Mesodermal cell (in vitro differentiated cells): ENCODE measurements around the gene CCL4.

Source experiments
- H3K27ac ChIP-seq: 2 replicates; pipeline ENCODE4 v1.7.0; 2013; ENCODE audit warnings: mild to moderate bottlenecking, low read depth, low read length, moderate library complexity; ENCODE audit not compliant: severe bottlenecking
- H3K36me3 ChIP-seq: 2 replicates; pipeline ENCODE4 v1.7.1; 2013; ENCODE audit warnings: mild to moderate bottlenecking, low read length, moderate library complexity; ENCODE audit not compliant: control insufficient read depth, insufficient read depth
- H3K4me1 ChIP-seq: one replicate; pipeline ENCODE4 v1.7.1; 2013; ENCODE audit warnings: mild to moderate bottlenecking, low read length; ENCODE audit not compliant: insufficient read depth, control insufficient read depth, poor library complexity, severe bottlenecking
- H3K4me3 ChIP-seq: 2 replicates; pipeline ENCODE4 v1.7.0; 2013; ENCODE audit warnings: low read length, control low read depth, mild to moderate bottlenecking; ENCODE audit not compliant: insufficient read depth, poor library complexity, severe bottlenecking; ENCODE audit errors: extremely low read depth
- H3K9me3 ChIP-seq: 2 replicates; pipeline ENCODE4 v1.7.1; 2013; ENCODE audit warnings: mild to moderate bottlenecking, low read length, moderate library complexity; ENCODE audit not compliant: control insufficient read depth
- WGBS, 2 experiments: methylation state at CpG; one replicate each; pipeline ENCODE4 v1.1.5; 2013; ENCODE audit warnings: missing lambda C conversion rate in 2 of 2; ENCODE audit not compliant: insufficient coverage in 2 of 2; 5-methylcytosine and 5-hydroxymethylcytosine counted together

Gene CCL4

DNA sequence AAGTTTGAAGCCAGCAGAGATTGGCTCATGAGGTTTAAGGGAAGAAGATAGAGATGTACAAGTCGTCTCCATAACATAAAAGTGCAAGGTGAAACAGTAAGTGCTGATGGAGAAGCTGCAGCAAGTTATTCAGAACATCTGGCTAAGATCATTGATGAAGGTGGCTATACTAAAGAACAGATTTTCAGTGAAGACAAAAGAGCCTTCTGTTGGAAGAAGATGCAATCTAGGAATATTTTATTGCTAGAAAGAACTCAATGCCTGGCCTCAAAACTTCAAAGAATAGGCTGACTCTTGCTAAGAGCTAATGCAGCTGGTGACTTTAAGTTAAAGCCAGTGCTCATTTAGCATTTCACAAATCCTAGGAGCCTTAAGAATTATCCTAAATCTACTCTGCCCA lies 26.0 kb downstream of the CCL4 start:
- H3K4me3 ChIP-seq: no peak overlapping the region
- no peaks in the 10 kb centered on the region for H3K36me3 ChIP-seq
- no peaks in the 10 kb centered on the region for H3K4me1 ChIP-seq
- WGBS, 2 experiments: 69 to 71% methylated on average over 1 of the region's 1 CpG
- no peak overlapping the region for H3K27ac ChIP-seq
- peaks cover 10% of the 10 kb centered on the region for H3K9me3 ChIP-seq

DNA sequence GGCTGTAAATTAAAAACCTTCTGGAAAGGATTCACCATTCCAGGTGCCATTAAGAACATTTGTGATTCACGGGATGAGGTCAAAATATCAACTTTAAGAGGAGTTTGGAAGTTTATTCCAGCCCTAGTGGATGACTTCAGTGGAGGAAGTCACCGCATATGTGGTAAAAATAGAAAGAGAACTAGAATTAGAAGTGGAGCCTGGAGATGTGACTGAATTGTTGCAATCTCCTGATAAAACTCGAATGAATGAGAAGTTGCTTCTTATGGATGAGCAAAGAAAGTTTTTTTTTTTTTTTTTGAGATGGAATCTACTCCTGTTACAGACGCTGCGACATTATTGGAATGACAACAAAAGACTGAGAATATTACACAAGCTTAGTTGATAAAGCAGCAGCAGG lies 26.7 kb downstream of the CCL4 start:
- no peak overlapping the region for H3K4me3 ChIP-seq
- WGBS, 2 experiments: 79 to 88% methylated on average over 3 of the region's 5 CpGs
- no peak overlapping the region for H3K27ac ChIP-seq
- H3K9me3 ChIP-seq: peaks cover 7% of the 10 kb centered on the region
- H3K4me1 ChIP-seq: no peaks in the 10 kb centered on the region
- no peaks in the 10 kb centered on the region for H3K36me3 ChIP-seq

DNA sequence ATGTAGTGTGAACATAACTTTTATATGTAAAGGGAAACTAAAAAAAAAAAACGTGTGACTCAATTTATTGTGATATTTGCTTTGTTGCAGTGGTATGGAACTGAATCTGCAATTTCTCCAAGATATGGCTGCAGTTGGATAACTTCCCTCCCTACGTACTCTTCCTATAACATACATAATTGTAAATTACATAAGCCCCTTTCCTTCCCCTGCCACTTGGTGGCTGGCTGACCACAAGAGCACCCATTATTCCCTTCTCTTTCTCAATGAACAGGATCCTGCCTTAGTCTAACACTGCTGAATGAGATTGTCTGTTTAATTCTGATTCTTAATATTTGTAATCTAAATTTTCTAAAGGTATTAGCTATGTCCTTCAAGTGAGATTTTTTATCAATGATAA lies 27.8 kb downstream of the CCL4 start:
- no CpG with 5 or more reads among the region's 2 CpGs for WGBS, 2 experiments

DNA sequence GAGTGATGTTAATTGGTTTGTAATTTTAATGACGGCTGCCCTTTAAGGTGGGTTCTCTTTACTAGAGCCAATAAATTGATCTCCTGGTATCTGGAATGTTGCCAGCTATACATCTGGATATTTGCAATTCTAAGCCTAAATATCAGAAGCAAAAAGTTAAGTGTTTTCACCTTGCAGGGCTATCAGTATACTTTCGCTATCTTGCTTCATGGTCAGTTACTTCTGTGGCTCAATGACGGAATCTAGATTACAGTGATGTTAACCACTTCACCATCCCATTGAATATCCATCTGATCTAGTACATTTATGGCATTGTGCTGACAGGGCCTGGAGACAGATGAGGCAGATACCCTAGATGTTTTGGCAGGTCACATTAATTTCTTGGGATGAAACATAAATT lies 28.3 kb downstream of the CCL4 start:
- no peaks in the 10 kb centered on the region for H3K9me3 ChIP-seq
- no peak overlapping the region for H3K27ac ChIP-seq
- 84 to 88% methylated on average over 2 to 3 of the region's 3 CpGs for WGBS, 2 experiments
- no peak overlapping the region for H3K4me3 ChIP-seq
- no peaks in the 10 kb centered on the region for H3K36me3 ChIP-seq
- H3K4me1 ChIP-seq: no peaks in the 10 kb centered on the region

More for the DNA sequence above, 27.8 kb downstream of the CCL4 start:
- Histone ChIP-seq H3K4me1 (no peaks in the 10 kb centered on the region), H3K4me3 (no peak overlapping the region), H3K9me3 (no peaks in the 10 kb centered on the region), H3K36me3 (no peaks in the 10 kb centered on the region), H3K27ac (no peak overlapping the region)

DNA sequence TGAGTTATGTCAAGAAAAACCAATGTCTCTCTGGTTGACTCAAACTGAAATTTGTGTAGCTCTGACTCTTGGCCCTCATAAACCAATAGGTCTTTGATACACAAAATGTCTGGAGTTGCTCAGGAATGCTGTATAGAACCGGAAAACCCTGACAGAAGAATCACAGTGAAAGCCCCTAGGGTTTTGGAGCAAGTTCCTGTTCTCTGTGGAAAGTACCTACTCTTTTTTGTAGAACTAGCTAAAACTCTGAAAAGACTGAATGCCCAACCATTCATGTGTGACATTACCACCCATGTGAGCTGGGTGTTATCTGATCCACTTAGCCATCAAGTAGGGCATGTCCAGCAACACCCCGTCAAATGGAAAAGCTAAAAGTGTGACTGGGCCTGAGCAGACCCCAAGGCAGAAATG lies 28.8 kb downstream of the CCL4 start:
- WGBS, 2 experiments: 83 to 90% methylated on average over 1 of the region's 2 CpGs
- H3K4me1 ChIP-seq: no peaks in the 10 kb centered on the region
- no peaks in the 10 kb centered on the region for H3K36me3 ChIP-seq
- no peak overlapping the region for H3K4me3 ChIP-seq
- no peaks in the 10 kb centered on the region for H3K9me3 ChIP-seq
- H3K27ac ChIP-seq: no peak overlapping the region

DNA sequence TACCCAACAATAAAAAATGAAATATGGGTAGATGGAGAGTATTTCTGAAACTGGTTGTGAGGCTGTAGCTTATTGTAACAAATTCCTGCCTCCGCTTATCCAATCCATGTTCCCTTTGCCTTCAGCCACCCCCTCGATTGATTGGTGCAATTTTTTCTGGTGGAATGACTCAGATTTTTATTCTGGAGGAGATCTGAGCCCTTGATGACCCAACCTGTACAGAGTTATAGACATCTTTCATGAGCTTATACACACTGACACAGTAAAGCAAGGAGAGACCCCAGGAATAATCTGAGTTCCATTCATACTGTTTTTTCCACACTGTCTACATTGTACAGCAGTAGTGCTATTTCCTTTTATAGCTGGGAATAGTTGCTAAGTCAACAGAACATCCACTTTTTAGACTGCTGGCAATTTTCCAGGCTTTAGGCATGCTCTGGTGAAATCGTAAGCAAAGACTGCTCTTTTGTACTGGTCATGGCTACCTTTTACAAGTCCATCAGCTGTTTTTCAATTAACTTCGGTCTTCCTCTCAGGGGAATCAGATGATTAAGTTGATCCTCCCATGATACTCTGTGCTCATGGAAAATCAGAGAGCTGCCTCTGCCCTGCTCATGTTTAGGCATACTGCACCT lies 30.1 kb downstream of the CCL4 start:
- Histone ChIP-seq H3K9me3 (no peaks in the 10 kb centered on the region), H3K36me3 (no peaks in the 10 kb centered on the region), H3K27ac (no peak overlapping the region), H3K4me3 (no peak overlapping the region), H3K4me1 (no peaks in the 10 kb centered on the region)
- 90 to 96% methylated on average over 2 of the region's 4 CpGs for WGBS, 2 experiments

DNA sequence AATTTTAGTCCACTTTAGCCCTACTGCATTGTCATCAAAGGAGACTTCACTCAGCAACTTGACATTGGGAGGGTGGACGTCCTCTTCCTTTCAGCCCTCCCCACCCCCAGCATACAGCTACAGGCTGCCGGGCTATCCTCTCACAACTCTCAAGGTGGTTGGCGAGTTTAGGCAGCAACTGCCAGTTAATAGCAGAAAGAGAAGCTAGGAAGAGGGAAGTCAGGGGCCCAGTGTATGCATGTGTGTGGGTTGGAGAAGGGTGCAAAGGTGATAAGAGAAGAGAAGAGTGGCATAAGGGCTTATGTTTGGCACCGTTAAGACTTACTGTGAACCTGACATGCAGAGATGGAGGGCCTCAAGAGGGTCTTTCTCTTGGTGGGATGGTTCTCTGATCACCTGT lies 31.8 kb downstream of the CCL4 start:
- no peaks in the 10 kb centered on the region for H3K9me3 ChIP-seq
- WGBS, 2 experiments: 63 to 100% methylated on average over 1 to 2 of the region's 4 CpGs

DNA sequence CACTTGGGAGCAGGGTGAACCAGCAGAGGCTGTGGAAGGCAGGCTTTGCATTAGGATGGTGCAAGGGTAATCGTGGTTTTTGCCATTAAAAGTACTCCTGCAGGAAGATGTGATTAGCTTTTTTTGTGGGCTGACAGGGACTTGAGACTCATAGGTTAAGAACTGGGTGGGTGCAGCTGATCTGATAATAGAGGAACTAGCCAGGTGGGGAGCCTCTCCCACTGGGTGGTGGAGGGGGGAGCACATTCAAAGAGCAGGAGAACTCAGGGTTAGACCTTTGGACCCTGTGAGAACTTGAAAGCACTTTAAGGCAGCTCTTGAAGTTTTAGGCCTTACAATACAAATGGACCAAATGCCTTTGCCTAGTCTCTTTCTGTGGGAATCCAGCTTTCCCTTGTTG lies 32.4 kb downstream of the CCL4 start:
- no peak overlapping the region for H3K27ac ChIP-seq
- no peaks in the 10 kb centered on the region for H3K36me3 ChIP-seq
- no peak overlapping the region for H3K4me3 ChIP-seq
- no peaks in the 10 kb centered on the region for H3K4me1 ChIP-seq
- WGBS, 2 experiments: 83 to 100% methylated on average over 1 of the region's 1 CpG
- H3K9me3 ChIP-seq: no peaks in the 10 kb centered on the region

More for the DNA sequence above, 31.8 kb downstream of the CCL4 start:
- H3K27ac ChIP-seq: no peak overlapping the region
- no peaks in the 10 kb centered on the region for H3K4me1 ChIP-seq
- no peaks in the 10 kb centered on the region for H3K36me3 ChIP-seq
- H3K4me3 ChIP-seq: no peak overlapping the region

DNA sequence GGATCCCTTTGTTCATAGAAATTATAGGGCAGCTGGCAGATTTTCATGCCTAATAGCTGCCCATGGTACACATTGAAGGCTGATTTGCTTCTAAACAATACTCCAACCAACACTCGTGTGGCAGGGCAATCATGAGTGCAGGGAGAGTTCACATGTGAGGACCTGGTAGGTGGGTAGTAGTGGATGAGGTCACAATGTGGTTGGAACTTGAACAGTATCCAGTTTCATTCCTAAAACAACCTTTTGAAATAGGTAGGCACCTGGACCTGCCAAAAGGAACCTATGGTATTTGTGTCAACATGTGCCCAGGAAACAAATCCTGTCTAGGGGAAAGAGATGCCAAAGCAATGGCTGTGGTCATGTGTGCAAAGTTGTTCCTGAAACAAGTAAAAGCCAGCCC lies 32.8 kb downstream of the CCL4 start:
- Histone ChIP-seq H3K36me3 (no peaks in the 10 kb centered on the region), H3K4me1 (no peaks in the 10 kb centered on the region), H3K4me3 (no peak overlapping the region), H3K27ac (no peak overlapping the region), H3K9me3 (no peaks in the 10 kb centered on the region)
- no CpG with 5 or more reads among the region's 1 CpG for WGBS, 2 experiments

DNA sequence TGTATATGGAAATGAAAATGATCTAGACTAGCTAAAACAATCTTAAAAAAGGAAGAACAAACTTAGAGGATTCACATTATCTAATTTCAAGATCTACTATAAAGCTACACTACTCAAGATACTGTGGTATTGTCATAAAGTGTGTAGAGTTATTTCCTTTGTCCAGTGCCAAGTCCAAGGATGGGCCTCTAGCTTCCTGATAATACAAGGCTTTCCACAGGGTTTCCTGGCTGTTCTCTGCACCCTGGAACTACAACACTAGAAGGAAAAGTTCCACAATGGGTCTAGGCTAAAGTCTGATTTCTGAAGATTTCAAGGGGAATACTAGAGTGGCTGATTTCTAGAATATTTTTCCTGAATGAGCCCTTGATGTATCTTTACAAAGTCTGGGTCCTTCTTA lies 38.6 kb downstream of the CCL4 start:
- H3K4me3 ChIP-seq: no peak overlapping the region
- no peaks in the 10 kb centered on the region for H3K36me3 ChIP-seq
- H3K4me1 ChIP-seq: no peaks in the 10 kb centered on the region
- H3K27ac ChIP-seq: no peak overlapping the region
- no peaks in the 10 kb centered on the region for H3K9me3 ChIP-seq

DNA sequence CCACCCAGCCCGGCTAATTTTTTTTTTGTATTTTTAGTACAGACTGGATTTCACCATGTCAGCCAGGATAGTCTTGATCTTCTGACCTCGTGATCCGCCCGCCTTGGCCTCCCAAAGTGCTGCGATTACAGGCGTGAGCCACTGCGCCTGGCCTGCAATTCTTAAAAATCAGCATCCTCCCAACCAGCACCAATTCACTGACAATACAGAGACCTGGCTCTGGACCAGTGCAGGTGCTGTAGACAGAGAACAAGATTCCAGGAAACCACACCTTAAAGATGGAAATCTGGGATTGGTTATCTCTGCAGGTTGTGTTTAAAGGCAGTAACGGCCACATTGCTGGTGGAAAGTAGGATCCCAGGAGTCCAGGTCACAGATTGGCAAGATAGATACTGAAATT lies 39.2 kb downstream of the CCL4 start:
- no peaks in the 10 kb centered on the region for H3K4me1 ChIP-seq
- H3K9me3 ChIP-seq: no peaks in the 10 kb centered on the region
- 80 to 96% methylated on average over 7 to 8 of the region's 8 CpGs for WGBS, 2 experiments
- no peak overlapping the region for H3K4me3 ChIP-seq
- H3K27ac ChIP-seq: no peak overlapping the region
- no peaks in the 10 kb centered on the region for H3K36me3 ChIP-seq
